Loucy (cell line): ENCODE data around the gene ATG10.

Experiments
- CTCF ChIP-seq: fragments of 200-600 bp; sonication (generic); conservative IDR thresholded peaks from 2 replicates; pipeline ENCODE4 v1.5.1; 2014; ENCODE audit warnings: mild to moderate bottlenecking, antibody characterized with exemption, low read length
- EZH2phosphoT487 ChIP-seq: fragments of 200-600 bp; IDR thresholded peaks from 2 replicates; pipeline ENCODE4 v1.6.1; 2018; ENCODE audit warnings: antibody characterized with exemption, mild to moderate bottlenecking, moderate library complexity, borderline replicate concordance

GRCh38 chr5:82277613-82277986, 305.8 kb downstream of the ATG10 start:
- no peak for TF ChIP-seq CTCF
- TF ChIP-seq EZH2phosphoT487 = no peak
